Epithelial cell of proximal tubule (primary cell): ENCODE results near the gene MTFP1. TPM values are rescaled to one million over a fixed set of nuclear protein-coding genes. Genes with fewer than 3 reads are reported as not detected.

Experiments
- DNase-seq: peaks from one replicate; pipeline ENCODE4 v3.0.0-alpha.2; 2011; ENCODE audit warnings: low read depth
- H3K4me3 ChIP-seq: 2 replicates; pipeline ENCODE4 v1.5.1; 2011; ENCODE audit warnings: low read depth, mild to moderate bottlenecking, low read length
- CTCF ChIP-seq: conservative IDR thresholded peaks from 2 replicates; pipeline ENCODE4 v1.5.1; 2012; ENCODE audit warnings: low read depth, mild to moderate bottlenecking, low read length
- total RNA-seq: library from RNA; depleted of rRNA; stranded (reverse); fragments of >200 nt; gene quantifications from 2 replicates; pipeline ENCODE4 v1.2.3, GENCODE V29; 2015

MTFP1 gene
- total RNA-seq, 1 donor from 2014 or later: 79.7 TPM

- DNase-seq: no peak
- H3K4me3 ChIP-seq: no peak overlapping the region
- no peak for TF ChIP-seq CTCF
Observed at GRCh38 chr22:30404307-30404706, 21.3 kb upstream of the MTFP1 start.

DNA sequence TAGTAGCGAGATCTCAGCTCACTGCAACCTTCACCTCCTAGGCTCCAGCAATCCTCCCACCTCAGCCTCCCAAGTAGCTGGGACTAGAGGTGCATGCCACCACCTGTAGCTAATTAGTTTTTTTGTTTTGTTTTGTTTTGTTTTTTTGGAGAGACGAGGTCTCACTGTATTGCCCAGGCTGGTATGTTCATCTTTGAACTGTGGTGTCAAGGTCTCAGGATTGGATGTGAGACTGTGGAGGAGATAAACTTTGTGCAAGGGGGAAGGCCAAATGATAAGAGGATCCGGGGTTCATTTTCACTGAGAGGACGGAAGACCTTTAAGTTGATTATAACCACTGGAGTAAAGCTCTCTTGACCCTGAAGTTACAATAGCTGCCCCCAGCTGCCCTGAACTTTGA lies 19.8 kb upstream of the MTFP1 start:
- no peak for DNase-seq
- H3K4me3 ChIP-seq: no peak overlapping the region
- TF ChIP-seq CTCF: no peak

- H3K4me3 ChIP-seq: no peak overlapping the region
- no peak for DNase-seq
- TF ChIP-seq CTCF: no peak
Observed at GRCh38 chr22:30406400-30406799, 19.2 kb upstream of the MTFP1 start.

DNA sequence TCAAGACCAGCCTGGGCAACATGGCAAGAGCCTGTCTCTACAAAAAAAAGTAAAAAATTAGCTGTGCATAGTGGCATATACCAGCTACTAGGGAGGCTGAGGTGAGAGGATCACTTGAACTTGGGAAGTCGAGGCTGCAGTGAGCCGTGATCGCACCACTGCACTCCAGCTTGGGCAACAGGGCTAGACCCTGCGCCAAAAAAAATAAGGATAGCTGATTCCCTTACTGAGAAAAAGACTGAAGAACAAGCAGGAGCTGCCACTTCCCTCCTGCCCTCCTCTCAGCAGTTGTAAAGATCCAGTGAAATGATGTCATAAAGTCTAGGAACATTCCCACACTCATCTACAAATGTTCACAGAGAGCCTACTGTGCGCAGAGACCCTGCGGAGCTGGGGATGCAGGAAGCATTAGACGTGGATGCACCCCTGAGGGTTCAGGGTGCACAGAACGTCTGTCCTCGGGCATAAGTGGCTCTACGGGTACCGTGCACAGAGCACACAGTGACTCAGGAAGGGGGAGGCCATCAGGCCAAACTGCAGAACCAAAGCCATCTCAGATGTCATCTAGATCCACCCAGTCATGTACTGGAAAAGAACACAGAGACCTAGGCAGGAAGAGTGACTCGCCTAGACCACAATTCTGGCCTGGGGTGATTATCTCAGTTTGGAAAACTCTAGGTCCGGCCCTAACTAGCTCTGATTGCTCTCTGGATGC lies 17.0 kb upstream of the MTFP1 start:
- no peak for TF ChIP-seq CTCF
- DNase-seq: no peak
- H3K4me3 ChIP-seq: no peak overlapping the region

- no peak for TF ChIP-seq CTCF
- no peak overlapping the region for H3K4me3 ChIP-seq
- DNase-seq: no peak
Observed at GRCh38 chr22:30411780-30412179, 13.8 kb upstream of the MTFP1 start.

DNA sequence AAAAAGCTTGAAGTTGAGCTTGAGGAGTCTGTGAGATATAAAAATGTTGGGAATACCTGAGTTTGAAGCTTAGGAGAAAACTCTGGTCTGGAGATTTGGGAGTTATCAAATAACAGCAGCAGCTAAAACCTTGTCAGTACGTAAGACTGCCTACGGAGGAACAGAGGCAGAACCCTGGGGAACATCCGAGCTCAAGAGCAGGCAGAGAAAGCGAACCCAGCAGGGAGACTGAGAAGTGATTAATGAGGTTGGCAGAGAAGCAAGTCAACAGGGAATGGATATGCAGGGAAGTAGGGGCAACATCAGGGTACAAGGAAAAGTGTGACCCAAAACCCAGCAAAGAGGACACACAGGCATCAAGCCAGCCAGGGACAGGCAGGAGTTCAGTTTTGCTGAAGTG lies 12.6 kb upstream of the MTFP1 start:
- no peak for DNase-seq
- no peak overlapping the region for H3K4me3 ChIP-seq
- TF ChIP-seq CTCF: no peak
